ENCODE data around the gene AMPH.
A peak's percentile ranks its signal among the peaks of the same experiment; 100 is the strongest.
"Not testable (repeated sequence)": the region's sequence is repeated elsewhere in the genome, so short reads cannot be mapped to it uniquely, and the experiment has no call there.

Gene AMPH

DNA sequence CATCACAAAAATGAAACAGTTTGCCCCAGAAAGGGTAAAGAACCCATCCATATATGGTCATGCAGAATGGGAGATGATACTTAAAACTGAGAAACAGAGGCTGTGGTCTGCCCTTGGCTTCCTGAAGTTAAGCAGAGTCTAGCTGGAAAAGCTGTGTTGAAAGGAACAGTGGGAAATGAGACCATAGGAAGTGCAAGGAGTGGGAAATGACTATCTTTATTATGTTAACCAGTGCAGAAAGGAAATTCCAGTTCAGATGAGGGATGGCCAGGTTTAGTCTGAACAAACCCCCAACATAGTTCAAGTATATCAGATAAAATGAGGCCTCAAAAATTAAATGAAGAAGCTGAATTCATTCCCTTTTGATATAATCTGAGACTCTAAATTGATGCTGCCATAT lies 245.5 kb downstream of the AMPH start:
- DNase-seq: no peak

DNA sequence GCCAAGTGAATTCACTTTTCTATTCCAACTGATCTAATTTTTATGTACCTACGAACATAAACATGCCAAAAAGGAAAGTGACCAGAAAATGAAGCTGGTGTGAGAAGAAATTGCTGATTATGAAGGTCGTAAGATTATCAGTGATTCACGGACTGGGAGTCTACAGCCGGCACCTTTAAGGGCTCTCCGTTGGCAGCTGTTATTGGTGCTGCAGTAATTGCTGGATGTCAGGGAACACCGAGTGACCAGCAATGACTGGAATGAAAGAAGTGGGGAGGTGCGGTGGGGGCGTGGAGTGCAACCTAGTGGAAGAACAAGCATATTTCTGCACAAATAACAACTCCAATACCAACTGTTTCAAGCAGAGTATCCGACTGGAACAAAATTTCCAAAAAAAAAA lies 247.9 kb downstream of the AMPH start:
- no peak for DNase-seq

DNA sequence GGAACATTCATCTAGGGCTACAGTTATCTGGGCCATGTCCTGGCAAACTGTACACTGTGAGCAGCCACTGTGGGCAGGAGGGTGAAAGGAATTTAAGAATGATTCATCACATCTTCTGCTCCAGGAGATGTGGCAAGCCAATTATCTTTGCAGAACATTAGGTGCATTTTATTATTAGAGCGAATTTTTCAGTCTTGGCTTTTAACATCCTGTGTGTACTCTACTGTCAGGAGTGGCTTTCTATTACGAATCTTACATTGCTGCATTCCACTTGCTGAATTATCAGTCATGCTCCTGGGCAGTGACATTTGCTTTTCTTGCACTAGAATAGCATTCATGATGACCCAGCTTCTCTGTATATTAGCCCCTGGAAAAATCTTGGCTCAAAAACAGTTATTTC lies 248.5 kb downstream of the AMPH start:
- peak; percentile 78 for DNase-seq

DNA sequence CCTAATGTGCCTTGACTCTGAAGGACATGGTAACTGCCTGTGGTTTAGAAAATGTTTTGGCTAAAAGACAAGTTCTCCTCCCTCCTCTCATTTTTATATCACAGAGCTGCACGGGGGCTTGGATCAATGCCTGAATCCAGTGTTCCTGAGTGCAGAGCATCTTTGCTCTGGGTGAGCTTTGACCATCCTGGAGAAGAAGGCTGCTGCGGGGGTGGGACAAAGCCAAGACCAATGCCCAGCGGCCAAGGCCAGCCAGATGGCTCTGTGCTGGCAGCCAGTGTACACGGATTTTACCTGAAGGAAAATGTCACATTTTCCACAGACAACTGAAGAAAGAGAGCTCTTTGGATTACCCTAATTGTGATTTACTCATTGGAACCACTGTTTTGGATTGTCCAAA lies 255.7 kb downstream of the AMPH start:
- no peak for DNase-seq

DNA sequence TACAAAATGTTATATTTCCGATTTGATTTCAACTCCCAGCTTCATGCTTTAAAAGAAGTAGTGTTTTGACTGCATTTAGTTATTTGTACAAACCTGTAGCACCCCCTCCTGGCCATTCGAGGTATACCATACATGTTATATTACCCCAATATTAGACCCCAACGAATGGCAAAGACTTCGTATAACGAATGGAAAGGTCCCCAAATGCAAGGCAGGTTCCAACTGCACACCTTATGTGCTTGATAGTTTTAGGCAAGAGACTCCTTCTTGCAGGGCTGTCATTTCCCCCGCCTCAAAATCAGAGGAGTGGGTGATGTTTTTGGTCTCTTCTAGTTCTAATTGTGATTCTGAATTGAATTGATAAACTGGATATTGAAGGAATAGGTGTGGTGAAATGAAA lies 256.7 kb downstream of the AMPH start:
- peak; percentile 31 for DNase-seq

DNA sequence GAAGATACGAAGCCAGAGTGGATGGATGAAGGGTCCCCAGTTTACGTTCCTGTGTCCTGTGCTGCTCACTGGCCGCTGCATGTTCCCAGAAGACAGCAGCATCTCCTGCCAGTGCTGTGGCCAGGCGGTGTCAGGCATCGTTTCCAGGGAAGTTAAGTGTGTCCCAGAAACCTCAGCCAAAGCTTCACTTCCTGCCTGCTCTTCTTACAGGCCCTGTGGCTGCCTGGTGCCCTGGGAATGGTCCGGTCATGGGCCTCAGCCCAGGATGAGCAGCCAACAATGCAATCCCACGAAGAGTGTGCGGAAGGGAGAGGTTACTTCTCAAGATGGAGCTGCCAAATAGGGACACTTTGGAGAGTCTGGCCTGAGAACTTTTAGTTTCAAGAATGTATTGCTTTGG lies 258.0 kb downstream of the AMPH start:
- no peak for DNase-seq

DNA sequence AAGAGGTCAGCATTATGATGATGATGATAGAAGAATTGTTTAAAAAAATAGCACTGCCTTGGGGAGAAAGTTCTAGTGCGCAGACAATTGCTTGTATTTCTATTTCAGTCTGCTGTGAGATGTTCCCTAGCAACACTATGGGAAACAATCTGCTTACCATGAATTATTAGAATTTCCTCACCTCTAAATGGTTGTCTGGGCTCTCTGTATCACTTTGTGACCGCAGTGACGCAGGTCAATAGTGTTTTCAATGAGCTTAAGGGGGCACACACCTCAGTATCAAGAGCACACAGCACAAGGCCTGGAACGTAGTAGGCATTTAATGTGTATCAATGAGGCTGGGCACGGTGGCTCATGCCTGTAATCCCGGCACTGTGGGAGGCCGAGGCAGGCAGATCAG lies 258.9 kb downstream of the AMPH start:
- no peak for DNase-seq

DNA sequence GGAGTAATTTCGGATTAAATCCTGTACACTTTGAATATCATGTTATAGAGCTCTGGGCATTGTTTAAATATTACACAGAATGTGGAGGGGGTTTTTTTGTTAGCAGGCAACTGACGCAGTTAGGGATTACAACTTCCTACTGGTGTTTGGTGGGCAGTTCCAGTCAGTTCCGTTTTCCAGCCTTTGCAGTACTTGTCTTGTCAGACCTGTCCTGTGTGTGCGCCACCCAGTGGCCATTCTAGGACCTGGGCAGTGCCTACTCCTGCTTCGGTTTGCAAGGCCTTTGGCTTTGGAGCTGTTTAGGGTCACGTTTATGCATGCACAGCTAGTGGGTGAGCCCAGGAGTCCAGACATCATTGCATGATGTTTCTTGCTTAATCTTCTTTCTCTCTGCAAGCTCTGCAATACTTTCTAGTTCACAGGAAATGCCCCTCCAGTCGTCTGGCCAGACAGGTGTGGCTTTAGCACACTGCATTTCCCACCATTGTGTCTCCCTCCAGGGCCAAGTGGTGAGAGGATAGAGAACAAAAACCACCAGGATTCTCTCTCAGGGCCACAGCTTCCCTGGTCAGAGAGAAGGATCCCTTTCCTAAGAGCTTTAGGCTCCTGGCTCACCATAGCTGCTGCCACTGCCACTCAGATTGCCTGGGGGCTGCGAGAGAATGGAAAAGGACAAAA lies 261.2 kb downstream of the AMPH start:
- peak; percentile 86 for DNase-seq

DNA sequence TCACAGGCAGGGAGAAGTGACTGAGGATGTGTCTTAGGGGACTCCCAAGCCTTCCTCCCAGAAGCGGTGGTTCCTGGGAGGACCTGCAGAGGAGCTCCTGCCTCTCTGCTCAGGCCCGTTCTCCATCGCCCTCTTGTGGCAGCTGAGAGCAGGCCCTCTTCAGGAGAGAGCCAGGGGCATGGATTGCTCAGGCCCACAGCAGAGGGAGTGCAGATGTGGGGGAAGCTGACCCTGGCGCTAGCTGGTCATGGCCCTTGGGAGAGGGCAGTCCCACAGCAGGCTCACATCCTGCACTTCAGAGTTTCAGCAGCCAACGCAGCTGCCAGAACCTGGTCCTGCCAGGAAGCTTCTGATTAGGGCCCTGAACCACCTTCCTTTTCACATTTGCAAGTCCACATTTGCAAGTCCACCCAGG lies 263.0 kb downstream of the AMPH start:
- DNase-seq: peak; percentile 84

DNA sequence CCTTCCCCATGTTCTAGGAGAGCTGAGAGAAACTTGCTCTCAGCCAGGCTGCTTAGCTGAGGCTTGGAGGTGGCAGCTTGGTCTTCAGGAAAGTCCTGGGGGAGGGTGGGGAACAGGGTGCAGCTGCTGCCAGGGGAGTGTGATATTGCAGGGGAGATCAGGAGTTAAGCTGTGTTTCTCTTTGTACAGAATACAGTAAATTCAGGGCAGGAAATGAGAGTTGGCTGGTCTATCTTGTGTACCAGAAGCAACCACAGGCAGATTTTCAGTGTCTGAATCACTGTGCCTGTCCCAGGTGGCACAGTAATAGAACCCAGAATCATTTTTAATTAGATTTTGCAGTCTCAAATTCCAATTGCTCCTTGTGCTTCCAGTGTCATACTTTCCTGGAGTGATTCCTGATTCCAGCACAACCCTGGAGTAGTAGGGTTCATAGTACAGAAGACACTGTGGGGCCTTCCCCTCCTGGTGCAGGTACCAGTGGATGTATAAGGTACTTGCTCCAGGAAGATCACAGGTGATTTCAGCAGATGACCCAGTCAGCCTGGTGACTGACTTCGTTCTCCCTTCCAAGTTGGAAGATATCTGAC lies 263.8 kb downstream of the AMPH start:
- no peak for DNase-seq

DNA sequence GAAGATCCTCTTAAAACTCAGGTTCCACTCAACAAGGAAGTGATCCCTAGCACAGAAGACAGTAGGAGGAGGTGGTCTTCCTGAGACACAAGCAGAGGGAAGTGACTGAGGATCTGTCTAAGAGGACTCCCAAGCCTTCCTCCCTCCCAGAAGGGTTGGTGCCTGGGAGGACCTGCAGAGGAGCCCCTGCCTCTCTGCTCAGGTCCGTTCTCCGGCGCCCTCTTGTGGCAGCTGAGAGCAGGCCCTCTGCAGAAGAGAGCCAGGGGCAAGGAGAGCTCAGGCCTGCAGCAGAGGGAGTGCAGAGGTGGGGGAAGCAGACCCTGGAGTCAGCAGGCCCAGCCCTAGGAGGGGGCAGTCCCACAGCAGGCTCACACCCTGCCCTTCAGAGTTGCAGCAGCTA lies 267.8 kb downstream of the AMPH start:
- peak; percentile 42 for DNase-seq

DNA sequence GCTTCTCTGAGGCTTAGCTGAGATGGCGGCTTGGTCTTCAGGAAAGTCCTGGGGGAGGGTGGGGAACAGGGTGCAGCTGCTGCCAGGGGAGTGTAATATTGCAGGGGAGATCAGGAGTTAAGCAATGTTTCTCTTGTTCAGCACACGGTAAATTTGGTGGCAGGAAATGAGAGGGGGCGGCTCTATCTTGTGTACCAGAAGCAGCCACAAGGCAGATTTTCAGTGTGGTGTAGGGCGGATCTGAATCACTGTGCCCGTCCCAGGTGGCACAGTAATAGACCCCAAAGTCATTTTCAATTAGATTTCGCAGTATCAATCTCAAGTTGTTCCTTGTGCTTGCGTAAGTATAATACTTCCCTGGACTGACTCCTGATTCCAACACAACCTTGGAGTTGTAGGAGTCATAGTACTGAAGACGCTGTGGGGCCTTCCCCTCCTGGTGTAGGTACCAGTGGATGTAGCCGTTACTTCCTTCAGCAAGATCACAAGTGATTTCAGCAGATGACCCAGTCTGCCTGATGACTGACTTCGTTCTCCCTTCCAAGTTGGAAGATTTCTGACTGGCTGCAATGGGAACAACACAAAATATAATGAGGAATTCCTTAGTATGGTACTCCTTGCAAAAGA lies 268.4 kb downstream of the AMPH start:
- DNase-seq: not testable (repeated sequence)

DNA sequence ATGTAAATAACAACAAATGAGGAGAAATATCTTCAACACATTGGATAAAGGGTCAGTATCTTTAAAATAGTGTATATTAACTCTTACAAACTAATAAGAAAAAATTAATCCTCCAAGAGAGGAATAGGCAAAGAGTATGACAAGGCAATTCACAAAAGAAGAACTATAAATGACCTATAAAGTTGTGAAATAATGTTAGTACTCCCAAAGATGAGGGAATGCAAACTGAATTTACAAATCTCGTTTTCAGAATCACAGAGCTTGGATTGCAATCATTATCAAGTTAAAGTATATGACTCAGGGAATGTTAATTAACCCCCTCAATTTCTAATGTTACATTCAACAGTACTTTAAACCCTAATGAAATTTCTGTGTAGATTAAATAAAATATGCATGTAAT lies 270.4 kb downstream of the AMPH start:
- no peak for DNase-seq

DNA sequence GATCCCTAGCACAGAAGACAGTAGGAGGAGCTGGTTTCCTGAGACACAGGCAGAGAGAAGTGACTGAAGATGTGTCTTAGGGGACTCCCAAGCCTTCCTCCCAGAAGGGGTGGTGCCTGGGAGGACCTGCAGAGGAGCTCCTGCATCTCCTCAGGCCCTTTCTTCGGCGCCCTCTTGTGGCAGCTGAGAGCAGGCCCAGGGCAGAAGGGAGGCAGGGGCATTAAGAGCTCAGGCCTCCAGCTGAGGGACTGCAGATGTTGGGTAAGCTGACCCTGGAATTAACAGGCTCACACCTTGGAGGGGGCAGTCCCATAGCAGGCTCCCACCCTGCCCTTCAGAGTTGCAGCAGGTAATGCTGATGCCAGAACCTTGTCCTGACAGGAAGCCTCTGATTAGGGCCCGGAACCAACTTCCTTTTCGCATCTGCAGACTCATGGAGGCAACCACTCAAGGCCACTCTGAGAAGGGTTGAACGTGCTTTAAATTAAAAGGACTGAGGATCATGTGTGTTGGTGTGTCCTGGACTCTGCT lies 272.0 kb downstream of the AMPH start:
- DNase-seq: peak; percentile 27

DNA sequence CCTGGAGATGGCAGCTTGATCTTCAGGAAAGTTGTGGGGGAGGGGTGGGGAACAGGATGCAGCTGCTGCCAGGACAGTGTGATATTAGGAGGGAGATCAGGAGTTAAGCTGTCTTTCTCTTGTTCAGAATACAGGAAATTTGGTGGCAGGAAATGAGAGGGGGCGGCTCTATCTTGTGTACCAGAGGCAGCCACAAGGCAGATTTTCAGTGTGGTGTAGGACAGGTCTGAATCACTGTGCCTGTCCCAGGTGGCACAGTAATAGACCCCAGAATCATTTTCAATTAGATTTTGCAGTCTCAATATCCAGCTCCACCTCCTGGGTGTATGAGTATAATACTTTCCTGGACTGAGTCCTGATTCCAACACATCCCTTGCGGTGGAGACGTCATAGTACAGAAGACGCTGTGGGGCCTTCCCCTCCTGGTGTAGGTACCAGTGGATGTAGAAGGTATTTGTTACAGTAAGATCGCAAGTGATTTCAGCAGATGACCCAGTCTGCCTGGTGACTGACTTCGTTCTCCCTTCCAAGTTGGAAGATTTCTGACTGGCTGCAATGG lies 272.8 kb downstream of the AMPH start:
- DNase-seq: not testable (repeated sequence)

DNA sequence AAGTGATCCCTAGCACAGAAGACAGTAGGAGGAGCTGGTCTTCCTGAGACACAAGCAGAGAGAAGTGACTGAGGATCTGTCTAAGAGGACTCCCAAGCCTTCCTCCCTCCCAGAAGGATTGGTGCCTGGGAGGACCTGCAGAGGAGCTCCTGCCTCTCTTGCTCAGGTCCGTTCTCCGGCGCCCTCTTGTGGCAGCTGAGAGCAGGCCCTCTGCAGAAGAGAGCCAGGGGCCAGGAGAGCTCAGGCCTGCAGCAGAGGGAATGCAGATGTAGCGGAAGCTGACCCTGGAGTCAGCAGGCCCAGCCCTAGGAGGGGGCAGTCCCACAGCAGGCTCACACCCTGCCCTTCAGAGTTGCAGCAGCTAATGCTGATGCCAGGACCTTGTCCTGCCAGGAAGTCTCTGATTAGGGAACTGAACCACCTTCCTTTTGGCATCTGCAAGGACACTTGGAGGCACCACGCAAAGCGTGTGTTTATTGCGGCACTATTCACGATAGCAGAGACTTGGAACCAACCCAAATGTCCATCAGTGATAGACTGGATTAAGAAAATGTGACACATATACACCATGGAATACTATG lies 276.8 kb downstream of the AMPH start:
- peak; percentile 44 for DNase-seq

DNA sequence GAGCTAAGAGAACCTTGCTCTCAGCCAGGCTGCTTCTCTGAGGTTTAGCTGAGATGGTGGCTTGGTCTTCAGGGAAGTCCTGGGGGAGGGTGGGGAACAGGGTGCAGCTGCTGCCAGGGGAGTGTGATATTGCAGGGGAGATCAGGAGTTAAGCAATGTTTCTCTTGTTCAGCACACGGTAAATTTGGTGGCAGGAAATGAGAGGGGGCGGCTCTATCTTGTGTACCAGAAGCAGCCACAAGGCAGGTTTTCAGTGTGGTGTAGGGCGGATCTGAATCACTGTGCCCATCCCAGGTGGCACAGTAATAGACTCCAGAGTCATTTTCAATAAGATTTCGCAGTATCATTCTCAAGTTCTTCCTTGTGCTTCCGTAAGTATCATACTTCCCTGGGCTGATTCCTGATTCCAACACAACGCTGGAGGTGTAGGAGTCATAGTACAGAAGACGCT lies 277.7 kb downstream of the AMPH start:
- DNase-seq: not testable (repeated sequence)

DNA sequence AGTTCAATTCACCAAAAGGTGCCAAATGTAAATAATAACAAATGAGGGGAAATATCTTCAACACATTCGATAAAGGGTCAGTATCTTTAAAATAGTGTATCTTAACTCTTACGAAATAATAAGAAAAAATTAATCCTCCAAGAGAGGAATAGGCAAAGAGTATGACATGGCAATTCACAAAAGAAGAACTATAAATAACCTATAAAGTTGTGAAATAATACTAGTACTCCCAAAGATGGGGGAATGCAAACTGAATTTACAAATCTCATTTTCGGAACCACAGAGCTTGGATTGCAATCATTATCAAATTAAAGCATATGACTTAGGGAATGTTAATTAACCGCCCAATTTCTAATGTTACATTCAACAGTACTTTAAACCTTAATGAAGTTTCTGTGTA lies 279.6 kb downstream of the AMPH start:
- DNase-seq: no peak

DNA sequence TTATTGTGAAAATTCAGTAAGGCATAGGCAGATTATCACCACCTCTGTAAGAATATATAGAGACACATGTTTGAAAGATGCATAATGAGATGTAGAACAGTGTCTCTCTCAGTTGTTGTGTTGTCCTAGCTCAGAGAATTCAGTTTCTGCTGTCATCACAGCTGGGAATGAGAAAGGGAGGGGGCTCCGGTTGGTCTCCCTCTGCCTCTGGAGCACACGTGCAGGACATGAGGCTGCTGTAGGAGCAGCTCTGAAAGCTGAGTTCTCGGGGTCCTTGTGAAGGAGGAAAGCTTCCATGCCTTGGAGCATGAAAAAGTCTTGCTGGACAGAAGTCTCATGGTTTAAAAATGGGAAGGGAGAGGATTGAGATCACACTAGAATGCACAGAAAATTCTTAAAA lies 280.4 kb downstream of the AMPH start:
- not testable (repeated sequence) for DNase-seq

DNA sequence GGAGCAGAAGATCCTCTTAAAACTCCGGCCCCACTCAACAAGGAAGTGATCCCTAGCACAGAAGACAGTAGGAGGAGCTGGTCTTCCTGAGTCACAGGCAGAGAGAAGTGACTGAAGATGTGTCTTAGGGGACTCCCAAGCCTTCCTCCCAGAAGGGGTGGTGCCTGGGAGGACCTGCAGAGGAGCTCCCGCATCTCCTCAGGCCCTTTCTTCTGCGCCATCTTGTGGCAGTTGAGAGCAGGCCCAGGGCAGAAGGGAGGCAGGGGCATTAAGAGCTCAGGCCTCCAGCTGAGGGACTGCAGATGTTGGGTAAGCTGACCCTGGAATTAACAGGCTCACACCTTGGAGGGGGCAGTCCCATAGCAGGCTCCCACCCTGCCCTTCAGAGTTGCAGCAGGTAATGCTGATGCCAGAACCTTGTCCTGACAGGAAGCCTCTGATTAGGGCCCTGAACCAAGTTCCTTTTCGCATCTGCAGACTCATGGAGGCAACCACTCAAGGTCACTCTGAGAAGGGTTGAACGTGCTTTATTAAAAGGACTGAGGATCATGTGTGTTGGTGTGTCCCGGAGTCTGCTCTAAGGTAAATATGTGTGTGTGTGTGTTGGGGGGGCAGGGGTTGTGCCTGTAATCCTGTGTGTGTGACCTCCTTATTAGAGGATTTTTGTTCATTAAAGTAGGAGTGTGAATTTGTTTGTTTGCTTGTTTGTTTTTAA lies 281.1 kb downstream of the AMPH start:
- peak; percentile 34 for DNase-seq

DNA sequence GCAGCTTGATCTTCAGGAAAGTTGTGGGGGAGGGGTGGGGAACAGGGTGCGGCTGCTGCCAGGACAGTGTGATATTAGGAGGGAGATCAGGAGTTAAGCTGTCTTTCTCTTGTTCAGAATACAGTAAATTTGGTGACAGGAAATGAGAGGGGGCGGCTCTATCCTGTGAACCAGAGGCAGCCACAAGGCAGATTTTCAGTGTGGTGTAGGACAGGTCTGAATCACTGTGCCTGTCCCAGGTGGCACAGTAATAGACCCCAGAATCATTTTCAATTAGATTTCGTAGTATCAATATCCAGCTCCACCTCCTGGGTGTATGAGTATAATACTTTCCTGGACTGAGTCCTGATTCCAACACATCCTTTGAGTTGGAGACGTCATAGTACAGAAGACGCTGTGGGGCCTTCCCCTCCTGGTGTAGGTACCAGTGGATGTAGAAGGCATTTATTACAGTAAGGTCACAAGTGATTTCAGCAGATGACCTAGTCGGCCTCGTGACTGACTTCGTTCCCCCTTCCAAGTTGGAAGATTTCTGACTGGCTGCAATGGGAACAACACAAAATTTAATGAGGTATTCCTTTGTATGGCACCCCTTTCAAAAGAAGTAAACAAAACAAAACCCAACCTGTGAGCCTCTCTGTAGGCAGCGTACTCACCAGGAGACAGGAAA lies 281.9 kb downstream of the AMPH start:
- DNase-seq: not testable (repeated sequence)
